ENCODE results near the gene BRINP2. TPM values are rescaled to one million over a fixed set of nuclear protein-coding genes. Genes with fewer than 3 reads are reported as not detected.
A peak's percentile ranks its signal among the peaks of the same experiment; 100 is the strongest.

The BRINP2 gene
- total RNA-seq, 2 donors from 2014 or later = not detected

- ATAC-seq (no peak), DNase-seq (no peak)
- Histone ChIP-seq H3K27me3 (peaks cover 0 to 7% of the 10 kb centered on the region in 2 donors), H3K9me3 (no peaks in the 10 kb centered on the region), H3K27ac (no peak overlapping the region), H3K4me3 (no peak overlapping the region), H3K36me3 (replicated peaks in 1 of 2; ENCODE audit: insufficient read depth in 1 of 2, low read depth in 2 of 2) (no peaks in the 10 kb centered on the region), H3K4me1 (peaks cover 14% of the 10 kb centered on the region)
- WGBS, 2 donors = 76 to 91% methylated on average over 3 of the region's 3 CpGs
- intact Hi-C loops (cut with DNase I) = no loop called here
- TF ChIP-seq POLR2A (IDR thresholded peaks at IDR 0.05) = no peak
- TF ChIP-seq CTCF (IDR thresholded peaks at IDR 0.05) = no peak
Observed at GRCh38 chr1:177172866-177173265, 2.1 kb downstream of the BRINP2 start.

GRCh38 chr1:177173976-177174375 lies 3.2 kb downstream of the BRINP2 start:
- Histone ChIP-seq H3K36me3 (replicated peaks in 1 of 2; ENCODE audit: insufficient read depth in 1 of 2, low read depth in 2 of 2) (no peaks in the 10 kb centered on the region), H3K4me1 (peaks cover 14% of the 10 kb centered on the region), H3K9me3 (no peaks in the 10 kb centered on the region), H3K4me3 (no peak overlapping the region), H3K27me3 (peaks cover 0 to 7% of the 10 kb centered on the region in 2 donors), H3K27ac (no peak overlapping the region)
- ATAC-seq = no peak
- intact Hi-C loops (cut with DNase I) = no loop called here
- 60 to 61% methylated on average over 2 of the region's 2 CpGs for WGBS, 2 donors
- DNase-seq = no peak
- TF ChIP-seq POLR2A (IDR thresholded peaks at IDR 0.05) (no peak), CTCF (IDR thresholded peaks at IDR 0.05) (no peak)

GRCh38 chr1:177174921-177175634 lies 4.3 kb downstream of the BRINP2 start:
- ATAC-seq (no peak), DNase-seq (no peak)
- 64 to 73% methylated on average over 6 of the region's 6 CpGs for WGBS, 2 donors
- peaks cover 14% of the 10 kb centered on the region for H3K4me1 ChIP-seq
- intact Hi-C loops (cut with DNase I) = no loop called here
- H3K4me3 ChIP-seq = no peak overlapping the region
- no peak overlapping the region for H3K27ac ChIP-seq
- no peaks in the 10 kb centered on the region for H3K9me3 ChIP-seq
- TF ChIP-seq CTCF (IDR thresholded peaks at IDR 0.05) (no peak), POLR2A (IDR thresholded peaks at IDR 0.05) (no peak)
- H3K36me3 ChIP-seq (replicated peaks in 1 of 2; ENCODE audit: insufficient read depth in 1 of 2, low read depth in 2 of 2) = no peaks in the 10 kb centered on the region
- peaks cover 0 to 7% of the 10 kb centered on the region in 2 donors for H3K27me3 ChIP-seq

GRCh38 chr1:177181280-177181630 lies 10.5 kb downstream of the BRINP2 start:
- Histone ChIP-seq H3K9me3 (no peaks in the 10 kb centered on the region), H3K4me1 (no peaks in the 10 kb centered on the region), H3K27me3 (no peaks in the 10 kb centered on the region), H3K27ac (no peak overlapping the region), H3K4me3 (no peak overlapping the region), H3K36me3 (replicated peaks in 1 of 2; ENCODE audit: insufficient read depth in 1 of 2, low read depth in 2 of 2) (no peaks in the 10 kb centered on the region)
- TF ChIP-seq POLR2A (IDR thresholded peaks at IDR 0.05) (no peak), CTCF (IDR thresholded peaks at IDR 0.05) (no peak)
- 24 to 31% methylated on average over 13 of the region's 13 CpGs for WGBS, 2 donors
- intact Hi-C loops (cut with DNase I) = no loop called here
- ATAC-seq (peak; percentile 12), DNase-seq (no peak)
